D721Med (cell line): ENCODE data around the gene TMSB15B.
"Not testable (repeated sequence)": the region's sequence is repeated elsewhere in the genome, so short reads cannot be mapped to it uniquely, and the experiment has no call there.

Source experiments
- DNase-seq: peaks from one replicate; pipeline ENCODE4 v3.0.0; 2011; ENCODE audit warnings: low spot score; ENCODE audit not compliant: insufficient read length
- FAIRE-seq: peaks from 2 replicates; lab custom pipeline; 2011; peaks lifted over from hg19 to GRCh38; lab: Jason Lieb, UNC
- CTCF ChIP-seq: IDR thresholded peaks from 2 replicates; pipeline ENCODE4 v1.5.1; 2012; ENCODE audit warnings: mild to moderate bottlenecking, control low read depth; ENCODE audit not compliant: insufficient read depth; ENCODE audit errors: missing control alignments

Gene TMSB15B

GRCh38 chrX:103999234-103999633, 36.8 kb downstream of the TMSB15B start:
- no peak for FAIRE-seq
- TF ChIP-seq CTCF = no peak
- DNase-seq = no peak

GRCh38 chrX:104008831-104009230, 46.4 kb downstream of the TMSB15B start:
- FAIRE-seq (no peak), DNase-seq (no peak)
- no peak for TF ChIP-seq CTCF

DNA sequence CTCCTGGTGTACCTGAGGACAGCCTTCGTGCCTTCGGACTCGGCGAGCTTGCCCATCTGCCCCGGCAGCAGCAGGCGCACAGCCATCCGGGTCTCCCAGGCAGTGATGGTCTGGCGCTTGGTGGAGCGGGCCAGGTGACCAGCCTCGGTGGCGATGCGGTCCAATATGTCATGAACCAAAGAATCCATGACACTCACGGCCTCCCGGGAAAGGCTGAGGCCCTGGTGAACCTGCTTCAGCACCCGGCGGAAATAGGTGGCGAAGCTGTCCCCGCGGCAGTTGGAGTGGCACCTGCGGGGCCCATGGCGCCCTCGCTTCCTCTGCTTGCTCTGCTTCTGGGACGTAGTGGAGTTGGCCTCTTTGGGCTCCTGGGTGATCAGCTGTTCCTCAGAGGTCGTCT, 50.7 kb downstream of the TMSB15B start:
- FAIRE-seq (no peak), DNase-seq (no peak)
- no peak for TF ChIP-seq CTCF

- no peak for FAIRE-seq
- TF ChIP-seq CTCF = no peak
- no peak for DNase-seq
These were observed 51.2 kb downstream of the TMSB15B start, which contains the start of gene H2BW1 for GRCh38 chrX:104013606-104014005. Gene H2BW1 (minus strand): TSS chrX:104013708. CDS start chrX:104013576, 132 bp downstream.

DNA sequence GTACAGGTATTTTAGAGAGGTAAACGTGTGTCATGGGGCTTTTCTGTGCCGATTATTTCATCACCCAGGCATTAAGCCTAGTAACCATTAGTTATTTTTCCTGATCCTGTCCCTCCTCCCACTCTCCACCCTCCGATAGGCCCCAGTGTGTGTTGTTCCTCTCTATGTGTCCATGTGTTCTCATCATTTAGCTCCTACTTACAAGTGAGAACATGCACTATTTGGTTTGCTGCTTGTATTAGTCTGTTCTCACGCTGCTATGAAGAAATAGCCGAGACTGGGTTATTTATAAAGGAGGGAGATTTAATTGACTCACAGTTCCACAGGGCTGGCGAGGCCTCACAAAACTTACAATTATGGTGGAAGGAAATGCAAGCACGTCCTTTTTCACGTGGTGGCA, 53.1 kb downstream of the TMSB15B start:
- not testable (repeated sequence) for FAIRE-seq, DNase-seq
